Nephron (organoid): ENCODE results near the gene CHAC2.

Experiments used
- H3K27ac Mint-ChIP-seq, 3 experiments: 2 replicates each; pipeline ENCODE4 v1.8.0; 2020; ENCODE audit warnings: mixed read lengths in 3 of 3, mild to moderate bottlenecking in 2 of 3, moderate library complexity in 1 of 3
- H3K27me3 Mint-ChIP-seq: 2 replicates; pipeline ENCODE4 v1.8.0; 2021; ENCODE audit warnings: low read depth, mild to moderate bottlenecking, moderate library complexity, mixed read lengths
- H3K36me3 Mint-ChIP-seq: 2 replicates; pipeline ENCODE4 v1.8.0; 2020; ENCODE audit warnings: low read depth, mixed read lengths
- H3K4me1 Mint-ChIP-seq: 2 replicates; pipeline ENCODE4 v1.8.0; 2020; ENCODE audit warnings: mixed read lengths
- H3K4me3 Mint-ChIP-seq, 3 experiments: 2 replicates each; pipeline ENCODE4 v1.8.0; 2020; ENCODE audit warnings: mild to moderate bottlenecking in 3 of 3, mixed read lengths in 3 of 3, moderate library complexity in 2 of 3
- H3K9me3 Mint-ChIP-seq: 2 replicates; pipeline ENCODE4 v1.8.0; 2020; ENCODE audit warnings: mixed read lengths
- CTCF ChIP-seq, 3 experiments: fragments of 200-600 bp; sonication (generic); IDR thresholded peaks; one replicate each; pipeline ENCODE4 v1.5.0; 2021; ENCODE audit warnings: antibody characterized with exemption in 3 of 3; ENCODE audit not compliant: unreplicated experiment in 3 of 3

CHAC2 gene

GRCh38 chr2:53737091-53737490 lies 30.5 kb upstream of the CHAC2 start:
- H3K27ac Mint-ChIP-seq: no peak overlapping the region
- no peak for TF ChIP-seq CTCF (IDR thresholded peaks at IDR 0.05; ENCODE audit: unreplicated experiment in 3 of 3)
- peaks cover 10% of the 10 kb centered on the region for H3K9me3 Mint-ChIP-seq
- H3K4me1 Mint-ChIP-seq: no peaks in the 10 kb centered on the region
- peaks cover 48% of the 10 kb centered on the region for H3K36me3 Mint-ChIP-seq
- no peaks in the 10 kb centered on the region for H3K27me3 Mint-ChIP-seq
- H3K4me3 Mint-ChIP-seq: no peak overlapping the region

GRCh38 chr2:53739032-53739431 lies 28.6 kb upstream of the CHAC2 start:
- H3K4me3 Mint-ChIP-seq: no peak overlapping the region
- no peaks in the 10 kb centered on the region for H3K27me3 Mint-ChIP-seq
- H3K9me3 Mint-ChIP-seq: peaks cover 10% of the 10 kb centered on the region
- no peaks in the 10 kb centered on the region for H3K4me1 Mint-ChIP-seq
- no peak overlapping the region for H3K27ac Mint-ChIP-seq
- peaks cover 45% of the 10 kb centered on the region for H3K36me3 Mint-ChIP-seq
- no peak for TF ChIP-seq CTCF (IDR thresholded peaks at IDR 0.05; ENCODE audit: unreplicated experiment in 3 of 3)

GRCh38 chr2:53740170-53740569 lies 27.4 kb upstream of the CHAC2 start:
- no peaks in the 10 kb centered on the region for H3K27me3 Mint-ChIP-seq
- peaks cover 4% of the 10 kb centered on the region for H3K9me3 Mint-ChIP-seq
- no peak overlapping the region for H3K4me3 Mint-ChIP-seq
- H3K4me1 Mint-ChIP-seq: no peaks in the 10 kb centered on the region
- peak; percentile 45 to 60 (median 51) for TF ChIP-seq CTCF (IDR thresholded peaks at IDR 0.05; ENCODE audit: unreplicated experiment in 3 of 3)
- no peak overlapping the region for H3K27ac Mint-ChIP-seq
- peaks cover 34% of the 10 kb centered on the region for H3K36me3 Mint-ChIP-seq

- Mint-ChIP-seq H3K9me3 (no peaks in the 10 kb centered on the region), H3K27me3 (no peaks in the 10 kb centered on the region), H3K27ac (no peak overlapping the region), H3K36me3 (peaks cover 54% of the 10 kb centered on the region), H3K4me3 (no peak overlapping the region), H3K4me1 (no peaks in the 10 kb centered on the region)
- TF ChIP-seq CTCF (IDR thresholded peaks at IDR 0.05; ENCODE audit: unreplicated experiment in 3 of 3): no peak
Observed at GRCh38 chr2:53744395-53745065, 23.1 kb upstream of the CHAC2 start.

- TF ChIP-seq CTCF (IDR thresholded peaks at IDR 0.05; ENCODE audit: unreplicated experiment in 3 of 3): no peak
- Mint-ChIP-seq H3K9me3 (no peaks in the 10 kb centered on the region), H3K36me3 (peaks cover 68% of the 10 kb centered on the region), H3K4me3 (no peak overlapping the region), H3K27ac (no peak overlapping the region), H3K4me1 (no peaks in the 10 kb centered on the region), H3K27me3 (no peaks in the 10 kb centered on the region)
Observed at GRCh38 chr2:53750041-53750768, 17.4 kb upstream of the CHAC2 start.

- TF ChIP-seq CTCF (IDR thresholded peaks at IDR 0.05; ENCODE audit: unreplicated experiment in 3 of 3): no peak
- Mint-ChIP-seq H3K4me1 (no peaks in the 10 kb centered on the region), H3K27me3 (no peaks in the 10 kb centered on the region), H3K9me3 (peaks cover 2% of the 10 kb centered on the region), H3K36me3 (peaks cover 66% of the 10 kb centered on the region), H3K27ac (no peak overlapping the region), H3K4me3 (no peak overlapping the region)
Observed at GRCh38 chr2:53751728-53752127, 15.9 kb upstream of the CHAC2 start.
